ENCODE measurements around the gene FLVCR2.

DNA sequence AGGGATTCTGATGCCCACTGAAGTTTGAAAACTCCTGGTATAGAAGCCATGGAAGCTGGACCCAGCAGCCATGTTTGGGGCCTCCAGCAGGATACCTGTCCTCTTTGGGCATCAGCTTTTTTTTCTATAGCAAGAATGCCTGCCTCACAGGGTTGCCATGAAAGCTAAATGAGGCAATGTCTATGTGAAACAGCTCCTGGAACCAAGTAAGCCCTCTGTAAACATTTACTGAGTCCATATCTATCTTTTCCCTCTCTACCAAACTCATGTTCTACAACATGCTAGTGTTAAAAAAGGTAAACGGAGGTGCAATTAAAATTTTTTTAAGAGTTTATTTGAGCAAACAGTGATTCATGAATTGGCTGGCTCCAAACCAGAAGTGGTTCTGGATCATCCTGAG, 28.6 kb downstream of the FLVCR2 start:
- no peak for TF ChIP-seq POLR2A (IDR thresholded peaks at IDR 0.05; ENCODE audit: extremely low read depth, insufficient read length)
- TF ChIP-seq, protein P1, sequence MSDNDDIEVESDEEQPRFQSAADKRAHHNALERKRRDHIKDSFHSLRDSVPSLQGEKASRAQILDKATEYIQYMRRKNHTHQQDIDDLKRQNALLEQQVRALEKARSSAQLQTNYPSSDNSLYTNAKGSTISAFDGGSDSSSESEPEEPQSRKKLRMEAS (IDR thresholded peaks at IDR 0.05; ENCODE audit: low read depth, low read length), result no peak
- TF ChIP-seq, protein P2, sequence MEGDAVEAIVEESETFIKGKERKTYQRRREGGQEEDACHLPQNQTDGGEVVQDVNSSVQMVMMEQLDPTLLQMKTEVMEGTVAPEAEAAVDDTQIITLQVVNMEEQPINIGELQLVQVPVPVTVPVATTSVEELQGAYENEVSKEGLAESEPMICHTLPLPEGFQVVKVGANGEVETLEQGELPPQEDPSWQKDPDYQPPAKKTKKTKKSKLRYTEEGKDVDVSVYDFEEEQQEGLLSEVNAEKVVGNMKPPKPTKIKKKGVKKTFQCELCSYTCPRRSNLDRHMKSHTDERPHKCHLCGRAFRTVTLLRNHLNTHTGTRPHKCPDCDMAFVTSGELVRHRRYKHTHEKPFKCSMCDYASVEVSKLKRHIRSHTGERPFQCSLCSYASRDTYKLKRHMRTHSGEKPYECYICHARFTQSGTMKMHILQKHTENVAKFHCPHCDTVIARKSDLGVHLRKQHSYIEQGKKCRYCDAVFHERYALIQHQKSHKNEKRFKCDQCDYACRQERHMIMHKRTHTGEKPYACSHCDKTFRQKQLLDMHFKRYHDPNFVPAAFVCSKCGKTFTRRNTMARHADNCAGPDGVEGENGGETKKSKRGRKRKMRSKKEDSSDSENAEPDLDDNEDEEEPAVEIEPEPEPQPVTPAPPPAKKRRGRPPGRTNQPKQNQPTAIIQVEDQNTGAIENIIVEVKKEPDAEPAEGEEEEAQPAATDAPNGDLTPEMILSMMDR (IDR thresholded peaks at IDR 0.05; ENCODE audit: low read depth, low read length), result no peak
